T1000 (cell line): ENCODE results near the gene SLBP.
"Not testable (repeated sequence)": the region's sequence is repeated elsewhere in the genome, so short reads cannot be mapped to it uniquely, and the experiment has no call there.

Source experiments
- DNase-seq: peaks from one replicate; lab custom pipeline; 2025; ENCODE audit warnings: mixed read lengths; lab: John Stamatoyannopoulos, UW

SLBP gene

GRCh38 chr4:1711055-1711570, 1.0 kb downstream of the SLBP start:
- DNase-seq = no peak

GRCh38 chr4:1708581-1708980, 3.5 kb downstream of the SLBP start:
- no peak for DNase-seq

GRCh38 chr4:1706358-1706757, 5.8 kb downstream of the SLBP start:
- no peak for DNase-seq

GRCh38 chr4:1705732-1706131, 6.4 kb downstream of the SLBP start:
- no peak for DNase-seq

GRCh38 chr4:1703867-1704266, 8.3 kb downstream of the SLBP start:
- no peak for DNase-seq

- not testable (repeated sequence) for DNase-seq
Measured at GRCh38 chr4:1701671-1702070, 10.4 kb downstream of the SLBP start.

- DNase-seq = no peak
Measured at GRCh38 chr4:1695913-1696312, 16.2 kb downstream of the SLBP start.

GRCh38 chr4:1693131-1693896, 18.8 kb downstream of the SLBP start:
- DNase-seq = peak; percentile 20

GRCh38 chr4:1691737-1692373, 20.3 kb downstream of the SLBP start:
- no peak for DNase-seq

GRCh38 chr4:1690698-1691097, 21.4 kb downstream of the SLBP start:
- DNase-seq = no peak

- no peak for DNase-seq
Measured at GRCh38 chr4:1686440-1687036, 25.6 kb downstream of the SLBP start.

GRCh38 chr4:1685235-1686150, 26.6 kb downstream of the SLBP start:
- no peak for DNase-seq

GRCh38 chr4:1684506-1685234, 27.4 kb downstream of the SLBP start:
- no peak for DNase-seq

GRCh38 chr4:1683736-1684505, 28.2 kb downstream of the SLBP start, which contains the start of gene FAM53A:
FAM53A (minus strand) TSS chr4:1684313; CDS start chr4:1668741, 15,572 bp downstream.
- peak; percentile 88 for DNase-seq

GRCh38 chr4:1683261-1683735, 28.8 kb downstream of the SLBP start:
- peak; percentile 50 for DNase-seq

- no peak for DNase-seq
Measured at GRCh38 chr4:1682860-1683259, 29.3 kb downstream of the SLBP start.

- DNase-seq = no peak
Measured at GRCh38 chr4:1678244-1678643, 33.9 kb downstream of the SLBP start.

GRCh38 chr4:1676605-1677525, 35.3 kb downstream of the SLBP start:
- no peak for DNase-seq

- DNase-seq = no peak
Measured at GRCh38 chr4:1675802-1676137, 36.3 kb downstream of the SLBP start.
